Measurements from ENCODE around the gene RFX1.
"Not testable (repeated sequence)": the region's sequence is repeated elsewhere in the genome, so short reads cannot be mapped to it uniquely, and the experiment has no call there.

Gene RFX1

DNA sequence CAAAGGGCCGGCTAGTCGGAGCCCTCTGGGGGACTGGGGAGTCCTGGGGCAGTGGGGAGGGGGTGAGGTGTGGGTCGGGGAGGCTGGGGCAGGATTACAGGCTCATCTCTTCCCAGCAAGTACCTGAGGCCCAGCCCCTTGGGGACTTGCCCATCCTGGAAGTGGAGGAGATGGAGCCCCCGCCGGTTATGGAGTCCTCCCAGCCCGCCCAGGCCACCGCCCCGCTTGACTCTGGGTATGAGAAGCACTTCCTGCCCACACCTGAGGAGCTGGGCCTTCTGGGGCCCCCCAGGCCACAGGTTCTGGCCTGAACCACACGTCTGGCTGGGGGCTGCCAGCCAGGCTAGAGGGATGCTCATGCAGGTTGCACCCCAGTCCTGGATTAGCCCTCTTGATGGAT lies 45.9 kb upstream of the RFX1 start:
- Histone ChIP-seq H3K36me3 (ENCODE audit: insufficient read depth, insufficient read length, low read length) (peaks cover 51% of the 10 kb centered on the region), H3K9me3 (ENCODE audit: insufficient read depth, low read length) (peaks cover 18% of the 10 kb centered on the region; the same call in 1 of the 2 replicates), H3K9ac (ENCODE audit: insufficient read length, low read depth) (no peak overlapping the region), H3K27me3 (ENCODE audit: insufficient read depth, insufficient read length) (no peaks in the 10 kb centered on the region), H3K4me1 (ENCODE audit: insufficient read depth, insufficient read length) (peaks cover 9% of the 10 kb centered on the region), H3K4me3 (ENCODE audit: insufficient read length, low read depth) (no peak overlapping the region)
- TF ChIP-seq ZNF274 (IDR thresholded peaks at IDR 0.05; ENCODE audit: low read depth, low read length) (no peak), SUZ12 (IDR thresholded peaks at IDR 0.05; ENCODE audit: extremely low read depth, insufficient read depth, insufficient read length) (no peak), YY1 (IDR thresholded peaks at IDR 0.05; ENCODE audit: insufficient read depth, insufficient read length) (no peak)
- DNase-seq (ENCODE audit: low read depth, low spot score): no peak

DNA sequence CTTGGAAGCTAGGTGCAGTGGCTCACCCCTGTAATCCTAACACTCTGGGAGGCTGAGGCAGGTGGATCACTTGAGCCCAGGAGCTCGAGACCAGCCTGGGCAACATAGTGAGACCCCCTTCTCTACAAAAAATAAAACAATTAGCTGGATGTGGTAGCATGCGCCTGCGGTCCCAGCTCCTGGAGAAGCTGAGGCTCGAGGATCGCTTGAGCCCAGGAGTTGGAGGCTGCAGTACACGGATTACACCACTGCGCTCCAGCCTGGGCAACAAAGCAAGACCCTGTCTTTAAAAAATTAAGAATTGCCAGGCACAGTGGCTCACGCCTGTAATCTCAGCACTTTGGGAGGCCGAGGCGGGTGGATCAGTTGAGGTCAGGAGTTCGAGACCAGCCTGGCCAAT lies 44.8 kb upstream of the RFX1 start:
- peaks cover 18% of the 10 kb centered on the region; the same call in 1 of the 2 replicates for H3K9me3 ChIP-seq (ENCODE audit: insufficient read depth, low read length)
- H3K9ac ChIP-seq (ENCODE audit: insufficient read length, low read depth); H3K27me3 ChIP-seq (ENCODE audit: insufficient read depth, insufficient read length); H3K4me3 ChIP-seq (ENCODE audit: insufficient read length, low read depth); DNase-seq (ENCODE audit: low read depth, low spot score); H3K4me1 ChIP-seq (ENCODE audit: insufficient read depth, insufficient read length): not testable (repeated sequence)
- H3K36me3 ChIP-seq (ENCODE audit: insufficient read depth, insufficient read length, low read length): peaks cover 55% of the 10 kb centered on the region

DNA sequence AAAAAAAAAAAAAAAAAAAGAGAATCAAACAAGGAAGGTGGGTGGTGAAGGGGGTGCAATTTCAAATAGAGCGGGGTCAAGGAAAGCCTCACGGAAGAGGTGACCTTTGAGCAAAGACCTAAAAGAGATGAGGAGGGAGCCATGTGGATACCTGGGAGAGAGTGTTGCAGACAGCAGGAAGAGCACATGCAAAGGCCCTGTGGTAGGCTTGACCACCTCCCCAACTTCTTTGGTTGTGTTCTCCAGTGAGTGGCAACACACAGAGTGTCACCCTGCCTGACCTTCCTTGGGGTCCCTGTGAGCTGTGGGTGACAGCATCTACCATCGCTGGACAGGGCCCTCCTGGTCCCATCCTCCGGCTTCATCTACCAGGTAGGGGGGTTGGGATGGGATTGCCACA lies 44.4 kb upstream of the RFX1 start:
- Histone ChIP-seq H3K27me3 (ENCODE audit: insufficient read depth, insufficient read length) (no peaks in the 10 kb centered on the region), H3K9ac (ENCODE audit: insufficient read length, low read depth) (no peak overlapping the region), H3K4me1 (ENCODE audit: insufficient read depth, insufficient read length) (peaks cover 9% of the 10 kb centered on the region), H3K4me3 (ENCODE audit: insufficient read length, low read depth) (no peak overlapping the region), H3K9me3 (ENCODE audit: insufficient read depth, low read length) (peaks cover 18% of the 10 kb centered on the region; the same call in 1 of the 2 replicates), H3K36me3 (ENCODE audit: insufficient read depth, insufficient read length, low read length) (peaks cover 57% of the 10 kb centered on the region)
- TF ChIP-seq ZNF274 (IDR thresholded peaks at IDR 0.05; ENCODE audit: low read depth, low read length) (no peak), SUZ12 (IDR thresholded peaks at IDR 0.05; ENCODE audit: extremely low read depth, insufficient read depth, insufficient read length) (no peak), YY1 (IDR thresholded peaks at IDR 0.05; ENCODE audit: insufficient read depth, insufficient read length) (no peak)
- no peak for DNase-seq (ENCODE audit: low read depth, low spot score)

DNA sequence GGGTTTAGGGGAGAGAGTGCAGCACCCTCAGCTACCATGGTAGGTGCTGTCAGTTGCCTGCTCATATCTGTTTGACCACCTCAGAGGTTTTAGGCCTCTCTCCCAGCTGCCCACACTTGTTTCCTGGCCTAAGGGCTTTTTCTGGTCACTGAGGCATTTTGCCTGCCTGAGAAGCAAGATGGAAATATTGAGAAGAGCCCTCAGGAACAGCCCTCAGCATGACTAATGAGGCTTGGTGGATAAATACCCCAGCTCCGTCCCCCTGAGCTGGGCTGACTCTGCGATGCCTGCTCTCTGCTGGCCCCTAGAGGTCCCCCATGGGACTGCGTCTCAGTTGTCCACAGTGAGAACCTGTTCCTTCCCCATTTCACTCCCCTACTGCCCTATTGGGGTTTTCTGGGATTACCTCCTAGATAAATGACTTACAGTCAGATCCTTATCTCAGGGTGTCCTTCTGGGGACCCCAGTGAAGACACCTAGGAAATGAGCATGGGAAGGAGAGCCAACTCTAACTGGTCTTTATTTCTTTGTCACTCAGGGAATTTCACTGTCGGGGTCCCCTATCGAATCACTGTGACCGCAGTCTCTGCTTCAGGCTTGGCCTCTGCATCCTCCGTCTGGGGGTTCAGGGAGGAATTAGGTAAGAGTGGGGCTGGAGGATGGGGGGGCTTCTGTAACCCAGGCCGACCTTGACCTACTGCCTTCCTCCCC lies 42.5 kb upstream of the RFX1 start:
- TF ChIP-seq SUZ12 (IDR thresholded peaks at IDR 0.05; ENCODE audit: extremely low read depth, insufficient read depth, insufficient read length) (no peak), YY1 (IDR thresholded peaks at IDR 0.05; ENCODE audit: insufficient read depth, insufficient read length) (no peak), ZNF274 (IDR thresholded peaks at IDR 0.05; ENCODE audit: low read depth, low read length) (no peak)
- Histone ChIP-seq H3K27me3 (ENCODE audit: insufficient read depth, insufficient read length) (no peaks in the 10 kb centered on the region), H3K36me3 (ENCODE audit: insufficient read depth, insufficient read length, low read length) (peaks cover 54% of the 10 kb centered on the region), H3K9me3 (ENCODE audit: insufficient read depth, low read length) (peaks cover 18% of the 10 kb centered on the region; the same call in 1 of the 2 replicates), H3K4me1 (ENCODE audit: insufficient read depth, insufficient read length) (peaks cover 3% of the 10 kb centered on the region), H3K9ac (ENCODE audit: insufficient read length, low read depth) (no peak overlapping the region), H3K4me3 (ENCODE audit: insufficient read length, low read depth) (no peak overlapping the region)
- peak; percentile 48 for DNase-seq (ENCODE audit: low read depth, low spot score)

DNA sequence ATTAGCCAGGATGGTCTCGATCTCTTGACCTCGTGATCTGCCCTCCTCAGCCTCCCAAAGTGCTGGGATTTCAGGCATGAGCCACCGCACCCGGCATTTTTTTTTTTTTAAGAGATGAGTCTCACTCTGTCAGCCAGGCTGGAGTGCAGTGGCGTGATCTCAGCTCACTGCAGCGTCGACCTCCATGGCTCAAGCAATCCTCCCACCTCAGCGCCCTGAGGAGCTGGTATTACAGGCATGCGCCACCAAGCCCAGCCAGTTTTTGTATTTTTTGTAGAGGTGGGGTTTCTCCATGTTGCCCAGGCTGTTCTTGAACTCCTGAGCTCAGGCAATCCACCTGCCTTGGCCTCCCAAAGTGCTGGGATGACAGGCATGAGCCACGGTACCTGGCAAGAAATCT lies 41.7 kb upstream of the RFX1 start:
- DNase-seq (ENCODE audit: low read depth, low spot score); H3K9ac ChIP-seq (ENCODE audit: insufficient read length, low read depth); H3K4me3 ChIP-seq (ENCODE audit: insufficient read length, low read depth); H3K4me1 ChIP-seq (ENCODE audit: insufficient read depth, insufficient read length); H3K27me3 ChIP-seq (ENCODE audit: insufficient read depth, insufficient read length): not testable (repeated sequence)
- Histone ChIP-seq H3K36me3 (ENCODE audit: insufficient read depth, insufficient read length, low read length) (peaks cover 50% of the 10 kb centered on the region), H3K9me3 (ENCODE audit: insufficient read depth, low read length) (peaks cover 12% of the 10 kb centered on the region; the same call in 1 of the 2 replicates)

DNA sequence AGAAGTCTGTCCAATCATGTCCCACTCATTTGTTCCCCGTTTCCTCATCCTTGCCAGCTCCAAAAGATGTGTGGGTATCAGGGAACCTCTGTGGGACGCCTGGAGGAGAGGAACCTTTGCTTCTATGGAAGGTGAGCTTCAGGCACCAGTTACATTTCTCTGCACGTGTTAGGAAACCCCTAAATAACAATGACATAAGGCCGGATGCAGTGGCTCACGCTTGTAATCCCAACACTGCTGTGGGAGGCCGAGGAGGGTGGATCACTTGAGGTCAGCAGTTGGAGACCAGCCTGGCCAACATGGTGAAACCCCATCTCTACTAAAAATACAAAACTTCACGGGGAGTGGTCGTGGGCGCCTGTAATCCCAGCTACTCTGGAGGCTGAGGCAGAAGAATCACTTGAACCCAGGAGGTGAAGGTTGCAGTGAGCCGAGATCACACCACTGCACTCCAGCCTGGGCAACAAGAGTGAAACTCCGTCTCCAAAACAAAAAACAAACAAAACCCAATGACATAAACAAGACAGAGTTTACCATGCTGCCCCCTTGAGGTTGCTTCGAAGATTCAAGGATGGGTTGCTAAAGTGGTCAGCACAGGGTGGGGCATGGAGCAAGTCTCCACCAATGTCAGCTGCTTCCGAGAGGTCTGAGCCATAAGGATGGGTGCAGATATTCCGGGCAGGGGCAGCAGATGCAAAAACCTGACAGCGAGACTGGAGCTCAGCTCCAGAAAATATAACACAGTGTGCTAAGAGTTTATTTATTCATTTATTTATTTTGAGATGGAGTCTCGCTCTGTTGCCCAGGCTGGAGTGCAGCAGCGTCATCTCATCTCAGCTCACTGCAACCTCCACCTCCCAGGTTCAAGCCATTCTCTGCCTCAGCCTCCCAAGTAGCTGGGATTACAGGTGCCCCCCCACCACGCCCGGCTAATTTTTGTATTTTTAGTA lies 36.8 kb upstream of the RFX1 start:
- H3K9ac ChIP-seq (ENCODE audit: insufficient read length, low read depth); H3K9me3 ChIP-seq (ENCODE audit: insufficient read depth, low read length); H3K27me3 ChIP-seq (ENCODE audit: insufficient read depth, insufficient read length); H3K4me3 ChIP-seq (ENCODE audit: insufficient read length, low read depth): not testable (repeated sequence)
- Histone ChIP-seq H3K4me1 (ENCODE audit: insufficient read depth, insufficient read length) (peaks cover 12% of the 10 kb centered on the region), H3K36me3 (ENCODE audit: insufficient read depth, insufficient read length, low read length) (peaks cover 40% of the 10 kb centered on the region)
- peak; percentile 82 for DNase-seq (ENCODE audit: low read depth, low spot score)

DNA sequence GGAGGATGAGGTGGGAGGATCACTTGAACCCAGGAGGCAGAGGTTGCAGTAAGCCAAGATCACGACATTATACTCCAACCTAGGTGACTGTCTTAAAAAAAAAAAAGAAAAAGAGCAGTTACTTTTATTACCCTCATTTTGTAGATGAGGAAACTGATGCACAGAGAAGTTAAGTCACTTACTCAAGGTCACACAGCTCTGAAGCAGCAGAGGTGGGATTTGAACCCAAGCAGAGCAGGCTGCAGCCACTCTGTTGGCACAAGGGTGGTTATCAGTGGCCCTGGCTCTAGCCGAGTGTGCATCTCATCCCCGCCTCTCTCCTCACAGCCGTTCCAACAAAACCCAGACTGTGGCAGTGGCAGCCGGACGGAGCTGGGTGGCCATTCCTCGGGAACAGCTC lies 33.1 kb upstream of the RFX1 start:
- DNase-seq (ENCODE audit: low read depth, low spot score): no peak
- Histone ChIP-seq H3K4me1 (ENCODE audit: insufficient read depth, insufficient read length) (peaks cover 9% of the 10 kb centered on the region), H3K36me3 (ENCODE audit: insufficient read depth, insufficient read length, low read length) (peaks cover 29% of the 10 kb centered on the region), H3K27me3 (ENCODE audit: insufficient read depth, insufficient read length) (no peaks in the 10 kb centered on the region), H3K4me3 (ENCODE audit: insufficient read length, low read depth) (no peak overlapping the region), H3K9ac (ENCODE audit: insufficient read length, low read depth) (no peak overlapping the region), H3K9me3 (ENCODE audit: insufficient read depth, low read length) (no peaks in the 10 kb centered on the region)
- TF ChIP-seq YY1 (IDR thresholded peaks at IDR 0.05; ENCODE audit: insufficient read depth, insufficient read length): no peak
- TF ChIP-seq ZNF274 (IDR thresholded peaks at IDR 0.05; ENCODE audit: low read depth, low read length): no peak
- TF ChIP-seq SUZ12 (IDR thresholded peaks at IDR 0.05; ENCODE audit: extremely low read depth, insufficient read depth, insufficient read length): no peak
